ENCODE results near the gene NEFH.

The NEFH gene

GRCh38 chr22:29503811-29504372 lies 23.9 kb downstream of the NEFH start:
- DNase-seq: no peak

- DNase-seq: no peak
These were observed 29.3 kb downstream of the NEFH start for GRCh38 chr22:29509298-29509697.

GRCh38 chr22:29509815-29510214 lies 29.8 kb downstream of the NEFH start:
- no peak for DNase-seq

GRCh38 chr22:29510542-29510941 lies 30.5 kb downstream of the NEFH start:
- no peak for DNase-seq

DNA sequence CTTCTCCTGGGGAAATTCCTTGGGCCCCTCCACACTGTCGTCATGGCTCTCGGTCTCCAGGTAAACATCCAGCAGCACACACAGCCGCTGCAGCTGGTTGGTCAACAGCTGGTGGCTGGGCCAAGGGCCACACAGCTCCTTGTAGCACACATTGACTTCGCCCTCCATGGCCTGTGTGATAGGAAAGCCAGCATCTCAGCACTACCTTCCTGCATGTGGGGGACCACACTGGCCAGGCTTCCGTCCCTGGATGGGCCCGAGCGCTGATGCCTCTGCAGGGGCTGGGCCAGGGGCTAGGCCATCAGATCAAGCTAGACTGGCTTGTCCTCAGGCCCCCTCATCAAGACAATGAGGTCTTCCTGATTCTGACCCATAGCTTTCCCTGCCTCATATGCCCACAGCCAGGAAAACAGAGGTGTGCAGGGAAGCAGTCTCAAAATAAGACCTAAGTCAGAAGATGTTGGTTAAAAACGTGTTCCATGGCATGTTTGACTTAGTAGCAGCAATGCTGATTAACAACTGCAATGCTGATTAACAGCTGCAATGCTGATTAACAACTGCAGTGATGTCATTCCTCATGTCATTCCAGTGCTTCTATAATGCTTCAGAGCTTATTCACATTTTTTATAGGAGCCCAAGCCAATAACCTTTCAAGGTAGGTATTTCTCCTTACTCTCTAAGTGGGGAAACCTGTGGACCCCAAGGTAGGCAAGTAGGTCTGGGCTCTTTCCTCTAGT lies 31.3 kb downstream of the NEFH start:
- DNase-seq: no peak

DNA sequence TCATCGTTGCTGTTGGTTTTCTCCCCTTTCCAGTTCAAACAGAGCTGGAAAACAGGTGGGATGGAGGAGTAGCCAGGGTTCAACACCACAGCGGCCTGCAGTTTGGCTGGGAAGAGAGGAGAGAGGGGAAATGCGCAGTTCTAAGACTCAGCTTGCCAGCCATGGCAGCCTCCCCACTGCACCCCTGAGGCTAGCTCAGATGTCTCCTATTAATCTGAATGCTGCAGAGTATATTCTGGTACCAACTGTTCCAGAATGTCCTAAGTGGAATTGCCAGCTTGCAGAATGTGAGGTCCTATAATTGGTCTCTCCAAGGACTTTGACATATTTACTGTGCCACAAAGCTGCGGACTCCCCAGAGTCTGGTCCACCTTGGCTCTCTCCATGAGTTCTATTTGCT lies 32.0 kb downstream of the NEFH start:
- no peak for DNase-seq

DNA sequence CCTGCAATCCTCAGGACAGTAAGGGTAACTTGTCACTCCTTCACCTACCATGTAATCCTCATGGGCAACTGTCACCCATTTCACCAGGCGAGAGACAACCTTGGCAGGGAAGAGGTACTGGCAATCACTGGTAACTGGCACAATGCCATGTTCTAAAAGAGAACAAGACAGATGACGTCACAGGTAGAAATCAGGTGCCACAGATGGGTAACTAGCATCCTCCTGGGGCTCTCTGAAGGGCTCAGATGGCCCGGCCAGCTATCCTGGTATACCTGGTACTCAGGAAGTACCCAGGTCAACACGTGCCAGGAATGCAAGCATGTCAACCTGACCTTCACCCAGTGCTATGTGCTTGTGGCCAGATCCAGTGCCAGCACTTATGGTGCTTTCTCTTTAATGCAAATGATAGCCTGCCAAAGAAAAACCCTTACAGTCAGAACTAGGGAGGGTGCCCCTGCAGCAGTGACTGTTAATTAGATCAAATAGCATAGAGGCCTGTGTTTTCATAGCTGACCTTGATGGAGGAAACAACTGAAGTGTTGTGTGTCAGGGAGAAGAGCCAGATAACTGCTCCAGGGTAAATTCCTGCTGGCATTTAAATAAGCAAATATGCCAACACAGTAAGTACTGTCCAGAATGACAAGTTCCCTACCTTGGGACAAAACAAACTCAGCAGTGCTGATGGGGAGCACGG lies 37.3 kb downstream of the NEFH start:
- DNase-seq: peak; percentile 2

DNA sequence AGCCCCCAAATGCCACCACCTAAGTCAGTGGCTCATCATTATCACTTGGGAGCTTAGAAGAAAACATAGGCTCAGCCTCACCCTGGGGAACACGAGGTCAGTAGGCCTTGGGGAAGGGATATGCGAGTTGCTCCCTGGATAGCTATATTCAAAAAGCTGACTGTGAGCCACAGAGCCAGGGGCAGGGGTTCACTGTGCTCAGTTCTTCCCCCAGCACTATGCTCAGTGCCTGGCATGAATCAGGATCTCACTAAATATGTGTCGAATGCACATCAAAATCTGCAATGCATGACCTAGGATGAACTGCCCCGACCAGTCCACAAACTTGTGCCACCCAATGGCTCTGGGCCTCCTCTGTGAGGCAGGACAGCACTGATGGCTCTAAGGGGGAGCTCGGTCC lies 38.4 kb downstream of the NEFH start:
- DNase-seq: no peak

DNA sequence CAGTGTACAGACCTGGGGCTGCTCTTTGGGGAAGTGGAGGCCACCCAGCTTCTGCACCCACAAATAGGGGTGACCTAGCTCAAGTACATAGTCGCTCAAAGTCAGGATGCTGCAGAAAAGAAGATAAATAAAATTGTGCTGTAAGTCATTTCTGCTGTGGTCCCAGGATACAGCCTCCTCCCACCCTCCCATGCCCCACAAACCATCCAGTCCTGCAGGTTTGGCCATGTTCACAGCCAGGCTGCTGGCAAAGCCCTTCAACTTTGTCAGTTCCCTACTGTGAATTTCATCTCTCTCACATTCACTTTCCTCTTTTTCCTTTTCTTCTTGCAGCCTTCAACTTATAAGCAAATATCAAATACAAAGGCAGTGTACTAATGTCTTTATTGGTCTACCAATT lies 40.0 kb downstream of the NEFH start:
- DNase-seq: no peak

GRCh38 chr22:29520851-29521250 lies 40.8 kb downstream of the NEFH start:
- DNase-seq: no peak

- DNase-seq: no peak
These were observed 41.5 kb downstream of the NEFH start for GRCh38 chr22:29521526-29521925.

- DNase-seq: no peak
These were observed 43.7 kb downstream of the NEFH start for GRCh38 chr22:29523761-29524160.

DNA sequence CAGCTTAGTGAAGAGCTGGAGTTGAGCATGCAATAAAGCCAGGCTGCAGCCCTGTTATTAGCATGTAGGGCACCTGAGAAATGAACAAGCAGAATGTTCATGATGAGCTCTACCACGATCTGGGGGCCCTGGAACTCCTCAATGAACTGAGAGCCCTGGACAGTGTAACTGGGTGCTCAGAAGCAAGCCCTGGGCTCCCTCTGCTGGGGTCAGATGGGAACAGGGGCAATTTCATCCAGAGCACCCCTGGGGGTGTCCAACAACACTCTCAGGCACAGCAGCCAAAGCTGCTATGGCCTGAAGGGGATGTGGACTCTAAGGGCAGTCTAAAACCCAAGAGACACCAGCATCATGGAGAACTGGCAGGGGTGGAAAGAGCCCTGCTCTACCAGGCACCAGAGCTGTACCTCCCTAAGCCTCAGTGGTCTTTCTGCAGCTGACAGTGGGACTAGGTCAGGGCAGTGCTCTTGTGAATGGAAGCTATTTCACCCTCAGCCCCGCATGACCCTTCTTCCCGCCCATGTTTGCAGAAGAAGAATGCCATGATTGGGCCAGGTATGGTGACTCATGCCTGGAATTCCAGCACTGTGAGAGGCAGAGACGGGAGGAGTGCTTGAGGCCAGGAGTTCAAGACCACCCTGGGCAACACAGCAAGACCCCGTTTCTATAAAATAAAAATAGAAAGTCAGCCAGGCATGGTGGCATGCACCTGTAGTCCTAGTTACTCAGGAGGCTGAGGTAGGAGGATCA lies 44.6 kb downstream of the NEFH start:
- DNase-seq: peak; percentile 0

- DNase-seq: no peak
These were observed 48.1 kb downstream of the NEFH start for GRCh38 chr22:29528144-29528543.

GRCh38 chr22:29530716-29531115 lies 50.7 kb downstream of the NEFH start:
- DNase-seq: no peak

DNA sequence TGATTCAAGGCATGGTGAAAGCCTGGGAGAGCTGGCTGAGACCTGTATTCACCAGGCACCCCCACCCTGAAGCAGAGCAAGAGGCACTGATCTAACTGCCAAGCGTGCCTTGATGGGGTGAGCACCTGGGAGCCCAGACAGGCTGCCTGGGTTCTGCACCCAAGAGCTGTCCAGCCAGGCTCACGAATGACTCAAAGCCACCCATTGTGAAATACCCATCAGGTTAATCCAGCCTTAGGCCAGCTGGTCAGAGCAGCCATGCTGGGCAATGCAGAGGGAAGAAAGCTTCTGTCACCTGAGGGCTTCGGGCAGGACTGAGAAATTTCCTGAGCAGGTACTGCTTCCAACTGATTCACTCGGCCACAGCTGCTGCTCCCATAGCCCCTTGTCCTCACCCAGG lies 51.4 kb downstream of the NEFH start:
- no peak for DNase-seq

GRCh38 chr22:29536411-29536810 lies 56.4 kb downstream of the NEFH start:
- DNase-seq: no peak

- no peak for DNase-seq
These were observed 59.1 kb downstream of the NEFH start for GRCh38 chr22:29539105-29539504.

All from NCI-H1436 (cell line).